GM04503 (cell line): ENCODE measurements around the gene GAPVD1.
"Not testable (repeated sequence)": the region's sequence is repeated elsewhere in the genome, so short reads cannot be mapped to it uniquely, and the experiment has no call there.

ENCODE experiments used
- DNase-seq: peaks from one replicate; pipeline ENCODE4 v3.0.0-alpha.2; 2012; ENCODE audit warnings: low read depth

The GAPVD1 gene, protein sequence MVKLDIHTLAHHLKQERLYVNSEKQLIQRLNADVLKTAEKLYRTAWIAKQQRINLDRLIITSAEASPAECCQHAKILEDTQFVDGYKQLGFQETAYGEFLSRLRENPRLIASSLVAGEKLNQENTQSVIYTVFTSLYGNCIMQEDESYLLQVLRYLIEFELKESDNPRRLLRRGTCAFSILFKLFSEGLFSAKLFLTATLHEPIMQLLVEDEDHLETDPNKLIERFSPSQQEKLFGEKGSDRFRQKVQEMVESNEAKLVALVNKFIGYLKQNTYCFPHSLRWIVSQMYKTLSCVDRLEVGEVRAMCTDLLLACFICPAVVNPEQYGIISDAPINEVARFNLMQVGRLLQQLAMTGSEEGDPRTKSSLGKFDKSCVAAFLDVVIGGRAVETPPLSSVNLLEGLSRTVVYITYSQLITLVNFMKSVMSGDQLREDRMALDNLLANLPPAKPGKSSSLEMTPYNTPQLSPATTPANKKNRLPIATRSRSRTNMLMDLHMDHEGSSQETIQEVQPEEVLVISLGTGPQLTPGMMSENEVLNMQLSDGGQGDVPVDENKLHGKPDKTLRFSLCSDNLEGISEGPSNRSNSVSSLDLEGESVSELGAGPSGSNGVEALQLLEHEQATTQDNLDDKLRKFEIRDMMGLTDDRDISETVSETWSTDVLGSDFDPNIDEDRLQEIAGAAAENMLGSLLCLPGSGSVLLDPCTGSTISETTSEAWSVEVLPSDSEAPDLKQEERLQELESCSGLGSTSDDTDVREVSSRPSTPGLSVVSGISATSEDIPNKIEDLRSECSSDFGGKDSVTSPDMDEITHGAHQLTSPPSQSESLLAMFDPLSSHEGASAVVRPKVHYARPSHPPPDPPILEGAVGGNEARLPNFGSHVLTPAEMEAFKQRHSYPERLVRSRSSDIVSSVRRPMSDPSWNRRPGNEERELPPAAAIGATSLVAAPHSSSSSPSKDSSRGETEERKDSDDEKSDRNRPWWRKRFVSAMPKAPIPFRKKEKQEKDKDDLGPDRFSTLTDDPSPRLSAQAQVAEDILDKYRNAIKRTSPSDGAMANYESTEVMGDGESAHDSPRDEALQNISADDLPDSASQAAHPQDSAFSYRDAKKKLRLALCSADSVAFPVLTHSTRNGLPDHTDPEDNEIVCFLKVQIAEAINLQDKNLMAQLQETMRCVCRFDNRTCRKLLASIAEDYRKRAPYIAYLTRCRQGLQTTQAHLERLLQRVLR (N-terminal part only)

DNA sequence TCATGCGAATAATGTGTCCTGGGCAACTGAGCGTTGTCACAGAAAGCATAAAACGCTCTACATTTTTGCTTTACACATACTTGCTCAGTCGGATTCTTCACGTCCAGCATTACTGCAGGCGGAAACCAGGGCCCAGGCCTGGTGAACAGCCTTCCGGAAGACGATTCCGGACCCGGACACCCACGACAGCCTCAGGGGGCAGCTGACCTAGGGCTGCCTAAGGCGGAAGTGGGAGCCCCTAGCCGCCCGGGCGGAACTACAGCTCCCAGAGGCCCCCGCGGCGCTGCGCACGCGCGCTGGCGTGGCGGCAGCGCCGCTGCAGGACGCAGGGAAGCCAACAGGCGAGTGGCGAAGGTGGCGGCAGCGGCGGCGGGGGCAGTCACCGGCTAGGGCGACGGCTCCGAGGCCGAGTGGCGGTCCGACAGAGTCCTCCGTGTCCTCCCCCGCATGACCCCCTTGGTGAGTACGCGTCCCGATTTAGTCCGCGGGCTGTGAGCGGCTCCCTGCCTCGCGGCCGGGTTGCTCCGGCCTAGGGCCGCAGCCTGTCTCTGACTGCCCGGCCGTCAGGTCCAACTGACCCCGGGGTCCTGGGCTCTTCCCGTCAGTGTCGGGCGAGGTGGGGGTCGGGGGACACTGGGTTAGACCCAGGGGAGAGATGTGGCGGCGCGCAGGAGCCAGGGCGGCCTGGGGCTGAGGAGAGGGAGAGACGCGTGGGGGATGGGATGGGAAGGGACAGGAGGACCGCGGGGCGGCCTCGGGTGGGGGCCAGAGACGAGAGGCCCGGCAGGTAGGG lies at the start of gene GAPVD1:
TSS of gene GAPVD1 (plus strand) at position 326 of the 793 bp plus-strand sequence. CDS start 37,096 bp downstream, outside the sequence.
- DNase-seq, result peak; percentile 59

GRCh38 chr9:125214186-125214585 lies 47.4 kb upstream of the GAPVD1 start:
- DNase-seq, result no peak

DNA sequence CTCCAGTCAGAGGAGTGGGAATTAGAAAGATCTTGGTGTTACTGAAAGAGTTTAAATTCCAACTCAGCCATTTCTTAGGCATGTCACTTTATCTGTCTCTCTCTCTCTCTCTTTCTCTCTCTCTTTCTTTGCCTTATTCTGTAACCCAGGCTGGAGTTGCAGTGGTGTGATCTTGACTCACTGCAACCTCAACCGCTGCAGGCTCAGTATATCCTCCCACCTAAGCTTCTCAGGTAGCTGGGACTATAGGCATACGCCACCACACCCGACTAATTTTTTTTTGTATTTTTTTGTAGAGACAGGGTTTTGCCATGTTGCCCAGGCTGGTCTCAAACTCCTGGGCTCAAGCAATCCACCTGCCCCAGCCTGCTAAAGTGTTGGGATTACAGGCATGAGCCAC lies 43.0 kb upstream of the GAPVD1 start:
- no peak for DNase-seq

DNA sequence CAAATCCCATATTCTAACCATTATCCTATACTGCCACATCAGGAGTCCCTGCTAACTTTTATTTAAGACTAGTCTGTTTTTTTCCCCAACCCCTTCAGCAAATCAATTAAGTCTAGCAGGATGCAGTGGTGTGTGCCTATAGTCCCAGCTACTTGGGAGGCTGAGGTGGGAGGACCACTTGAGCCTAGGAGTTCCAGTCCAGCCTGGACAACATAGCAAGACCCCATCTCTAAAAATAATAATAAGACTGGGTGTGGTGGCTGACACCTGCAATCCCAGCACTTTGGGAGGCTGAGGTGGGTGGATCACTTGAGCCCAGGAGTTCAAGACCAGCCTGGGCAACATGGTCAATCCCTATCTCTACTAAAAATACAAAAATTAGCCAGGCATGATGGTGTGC lies 36.8 kb upstream of the GAPVD1 start:
- not testable (repeated sequence) for DNase-seq

- no peak for DNase-seq
Measured at GRCh38 chr9:125227761-125228160, 33.9 kb upstream of the GAPVD1 start.

- DNase-seq, result peak; percentile 98
Measured at GRCh38 chr9:125233678-125234077, 27.9 kb upstream of the GAPVD1 start.

DNA sequence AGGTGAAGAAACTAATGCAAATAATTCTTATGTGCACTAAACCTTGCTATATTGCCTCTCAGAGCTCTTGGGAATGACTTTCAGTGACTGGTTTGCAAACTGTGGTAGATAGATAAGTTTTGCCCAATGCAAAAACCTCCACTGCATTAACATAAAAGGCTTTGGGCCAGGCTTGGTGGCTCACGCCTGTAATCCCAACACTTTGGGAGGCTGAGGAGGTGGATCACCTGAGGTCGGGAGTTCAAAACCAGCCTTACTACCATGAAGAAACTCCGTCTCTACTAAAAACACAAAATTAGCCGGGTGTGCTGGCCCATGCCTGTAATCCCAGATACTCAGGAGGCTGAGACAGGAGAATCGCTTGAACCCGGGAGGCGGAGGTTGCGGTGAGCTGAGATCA lies 27.5 kb upstream of the GAPVD1 start:
- not testable (repeated sequence) for DNase-seq

- no peak for DNase-seq
Measured at GRCh38 chr9:125235804-125236519, 25.7 kb upstream of the GAPVD1 start.

DNA sequence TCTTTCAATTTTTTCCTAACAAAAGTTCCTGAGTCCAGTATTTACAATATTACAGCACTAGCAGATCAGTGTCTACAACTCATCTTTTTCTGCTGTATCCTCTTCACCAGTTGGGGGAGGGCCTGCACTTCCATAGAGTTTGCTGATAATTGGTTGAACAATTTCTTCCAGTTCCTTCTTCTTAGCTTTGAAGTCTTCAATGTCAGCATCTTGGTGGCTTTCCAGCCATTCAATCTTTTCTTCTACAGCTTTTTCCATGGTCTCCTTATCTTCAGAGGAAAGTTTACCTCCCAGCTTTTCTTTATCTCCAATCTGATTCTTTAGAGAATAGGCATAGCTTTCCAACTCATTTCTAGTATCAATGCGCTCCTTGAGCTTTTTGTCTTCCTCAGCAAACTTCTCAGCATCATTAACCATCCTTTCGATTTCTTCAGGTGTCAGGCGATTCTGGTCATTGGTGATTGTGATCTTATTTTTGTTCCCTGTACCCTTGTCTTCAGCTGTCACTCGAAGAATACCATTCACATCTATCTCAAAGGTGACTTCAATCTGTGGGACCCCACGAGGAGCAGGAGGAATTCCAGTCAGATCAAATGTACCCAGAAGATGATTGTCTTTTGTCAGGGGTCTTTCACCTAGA lies 25.0 kb upstream of the GAPVD1 start:
- not testable (repeated sequence) for DNase-seq

DNA sequence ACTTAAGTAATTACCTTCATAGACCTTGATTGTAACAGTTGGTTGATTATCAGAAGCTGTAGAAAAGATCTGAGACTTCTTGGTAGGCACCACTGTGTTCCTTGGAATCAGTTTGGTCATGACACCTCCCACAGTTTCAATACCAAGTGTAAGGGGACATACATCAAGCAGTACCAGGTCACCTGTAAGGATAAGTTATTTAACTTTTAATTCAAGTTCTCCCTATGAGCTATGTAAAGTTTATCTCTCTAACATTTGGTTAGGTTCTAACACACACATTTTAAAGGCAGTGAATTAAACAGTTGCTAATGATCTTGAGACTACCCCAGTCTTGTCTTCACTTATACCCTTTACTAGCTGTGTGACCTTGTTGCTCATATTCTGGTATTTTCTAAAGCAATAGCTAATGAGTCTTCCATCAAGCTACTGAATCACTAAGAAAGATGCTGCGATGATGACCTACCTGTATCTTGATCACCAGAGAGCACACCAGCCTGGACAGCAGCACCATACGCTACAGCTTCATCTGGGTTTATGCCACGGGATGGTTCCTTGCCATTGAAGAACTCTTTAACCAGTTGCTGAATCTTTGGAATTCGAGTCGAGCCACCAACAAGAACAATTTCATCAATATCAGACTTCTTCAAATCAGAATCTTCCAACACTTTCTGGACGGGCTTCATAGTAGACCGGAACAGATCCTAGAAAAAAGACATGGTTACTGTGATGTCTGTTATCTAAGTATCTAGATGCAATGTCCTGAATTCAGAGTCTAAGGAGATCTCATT lies 23.3 kb upstream of the GAPVD1 start:
- no peak for DNase-seq

GRCh38 chr9:125238915-125239446 lies 22.6 kb upstream of the GAPVD1 start:
- DNase-seq, result no peak

DNA sequence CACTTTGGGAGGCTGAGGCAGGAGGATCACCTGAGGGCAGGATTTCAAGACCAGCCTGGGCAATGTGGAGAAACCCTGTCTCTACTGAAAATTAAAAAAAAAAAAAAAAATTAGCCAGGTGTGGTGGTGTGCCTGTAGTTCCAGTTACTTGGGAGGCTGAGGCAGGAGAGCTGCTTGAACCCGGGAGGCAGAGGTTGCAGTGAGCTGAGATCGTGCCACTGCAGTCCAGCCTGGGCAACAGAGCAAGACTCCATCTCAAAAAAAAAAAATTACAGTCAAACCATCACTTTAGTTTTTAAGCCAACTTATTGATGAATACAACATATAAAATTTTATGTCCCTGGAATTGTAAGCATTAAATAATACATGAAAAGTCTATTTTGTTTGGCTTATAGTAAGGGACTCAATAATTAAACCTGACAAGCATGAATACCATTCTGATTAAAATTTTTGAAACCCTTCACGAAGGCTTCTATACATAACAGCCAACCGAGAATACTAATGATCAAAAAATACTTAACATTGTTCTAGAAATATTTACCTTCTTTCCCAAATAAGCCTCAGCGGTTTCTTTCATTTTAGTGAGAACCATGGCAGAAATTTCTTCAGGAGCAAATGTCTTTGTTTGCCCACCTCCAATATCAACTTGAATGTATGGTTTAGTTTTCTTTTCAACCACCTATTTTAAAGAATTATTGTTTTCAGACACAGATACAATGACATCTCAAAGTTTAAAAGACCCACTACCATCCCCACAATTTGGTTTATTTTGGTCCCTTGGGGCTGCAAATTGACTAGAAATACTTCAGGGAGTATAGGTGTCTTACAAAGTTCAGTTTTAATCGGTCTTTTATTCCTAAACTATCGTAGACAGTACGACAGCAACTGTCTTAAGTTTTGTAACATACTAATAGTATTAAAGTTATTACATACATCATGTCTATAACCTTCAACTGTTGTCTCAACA lies 21.7 kb upstream of the GAPVD1 start:
- no peak for DNase-seq

DNA sequence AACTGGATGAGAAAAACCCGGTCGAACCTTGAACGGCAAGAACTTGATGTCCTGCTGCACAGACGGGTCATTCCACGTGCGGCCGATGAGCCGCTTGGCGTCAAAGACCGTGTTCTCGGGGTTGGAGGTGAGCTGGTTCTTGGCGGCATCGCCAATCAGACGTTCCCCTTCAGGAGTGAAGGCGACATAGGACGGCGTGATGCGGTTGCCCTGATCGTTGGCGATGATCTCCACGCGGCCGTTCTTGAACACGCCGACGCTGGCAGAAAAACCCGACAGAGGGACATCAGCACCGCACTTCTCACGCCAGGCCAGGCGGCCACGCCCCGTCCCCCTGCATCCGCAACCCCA lies 21.0 kb upstream of the GAPVD1 start:
- no peak for DNase-seq

DNA sequence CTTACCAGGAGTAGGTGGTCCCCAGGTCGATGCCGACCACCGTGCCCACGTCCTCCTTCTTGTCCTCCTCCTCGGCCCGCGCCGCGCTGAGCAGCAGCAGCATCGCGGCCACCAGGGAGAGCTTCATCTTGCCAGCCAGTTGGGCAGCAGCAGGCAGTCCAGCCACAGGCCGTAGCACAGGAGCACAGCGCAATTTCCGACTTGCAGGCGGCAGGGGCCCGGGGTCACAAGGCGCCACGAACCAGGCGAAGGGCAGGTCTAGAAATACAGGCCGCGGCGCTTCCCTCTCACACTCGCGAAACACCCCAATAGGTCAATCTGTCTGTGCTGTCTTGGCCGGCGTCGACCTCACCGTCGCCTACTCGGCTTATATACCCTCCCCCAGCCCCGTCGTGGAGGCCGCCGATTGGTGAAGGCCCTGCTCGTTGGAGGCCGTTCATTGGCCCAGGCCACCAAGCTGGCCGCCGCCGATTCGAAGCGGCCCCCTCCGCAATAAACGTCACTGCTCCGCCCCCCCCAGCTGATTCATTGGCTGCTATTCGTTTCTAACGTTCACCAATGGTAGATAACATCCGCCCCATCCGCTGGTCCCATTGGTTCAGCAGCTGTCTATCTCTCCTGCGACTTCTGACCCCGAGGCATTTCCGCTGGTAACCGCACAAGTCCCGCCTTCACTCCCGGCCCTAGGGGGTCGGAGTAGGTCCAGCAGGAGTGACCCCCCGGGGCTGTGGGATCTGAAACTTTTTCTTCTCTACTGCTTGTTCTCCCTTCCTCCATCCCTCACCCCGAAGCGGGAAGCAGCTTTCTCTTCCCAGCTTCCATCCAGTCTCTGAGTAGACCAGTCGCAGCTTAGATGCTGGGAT lies 20.4 kb upstream of the GAPVD1 start, which contains the start of gene HSPA5:
TSS of gene HSPA5 (minus strand) at position 344 of the 863 bp plus-strand sequence. CDS start at position 127, 217 bp downstream.
- peak; percentile 98 for DNase-seq

GRCh38 chr9:125241863-125242739 lies 19.5 kb upstream of the GAPVD1 start:
- DNase-seq, result no peak

DNA sequence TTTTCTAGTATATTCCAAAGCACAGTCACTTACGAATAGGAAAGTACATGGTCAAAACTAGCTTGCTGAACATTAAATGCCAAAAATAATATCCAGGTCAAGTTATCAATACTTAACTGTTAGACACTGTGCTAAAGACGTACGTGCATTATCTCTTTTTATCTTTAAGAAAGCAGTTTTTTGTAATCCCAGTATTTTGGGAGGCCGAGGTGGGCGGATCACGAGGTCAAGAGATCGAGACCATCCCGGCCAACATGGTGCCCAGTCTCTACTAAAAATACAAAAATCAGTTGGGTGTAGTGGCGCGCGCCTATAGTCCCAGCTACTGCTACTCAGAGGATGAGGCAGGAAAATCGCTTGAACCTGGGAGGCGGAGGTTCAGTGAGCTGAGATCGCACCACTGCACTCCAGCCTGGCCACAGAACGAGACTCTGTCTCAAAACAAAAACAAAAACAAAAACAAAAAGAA lies 17.8 kb upstream of the GAPVD1 start:
- no peak for DNase-seq
